Right atrium auricular region (tissue), 2 donors: ENCODE results near the gene PALM2AKAP2. TPM values are rescaled to one million over a fixed set of nuclear protein-coding genes. Genes with fewer than 3 reads are reported as not detected.

Source experiments
- DNase-seq: peaks from one replicate; pipeline ENCODE4 v3.0.0-alpha.2; 2019; ENCODE audit warnings: low spot score
- H3K27ac ChIP-seq, 2 donors: fragments of 200-600 bp; sonication (generic); 1 replicate in 1 of 2; 2 replicates in 1 of 2; pipeline ENCODE4 v1.5.1; 2016 to 2019
- H3K27me3 ChIP-seq, 2 donors: fragments of 200-600 bp; sonication (generic); one replicate each; pipeline versions ENCODE4 v1.5.1 to v1.6.0; 2017 to 2019
- H3K36me3 ChIP-seq: fragments of 200-600 bp; sonication (generic); one replicate; pipeline ENCODE4 v1.5.1; 2016
- H3K4me1 ChIP-seq, 2 donors: fragments of 200-600 bp; sonication (generic); one replicate each; pipeline versions ENCODE4 v1.5.1 to v1.6.0; 2017 to 2019
- H3K4me3 ChIP-seq, 2 donors: fragments of 200-600 bp; sonication (generic); 1 replicate in 1 of 2; 2 replicates in 1 of 2; pipeline ENCODE4 v1.5.1; 2017 to 2019; ENCODE audit warnings: mild to moderate bottlenecking in 1 of 2, moderate library complexity in 1 of 2
- H3K9me3 ChIP-seq, 2 donors: fragments of 200-600 bp; sonication (generic); one replicate each; pipeline ENCODE4 v1.5.1; 2019
- CTCF ChIP-seq, 2 donors: fragments of 200-600 bp; sonication (generic); IDR thresholded peaks; one replicate each; pipeline ENCODE4 v1.5.1; 2019; ENCODE audit warnings: antibody characterized with exemption in 2 of 2
- total RNA-seq, 2 donors: library from RNA; depleted of rRNA; stranded (reverse); fragments of >200 nt; gene quantifications; one replicate each; pipeline ENCODE4 v1.1.0, GENCODE V29; 2016

Gene PALM2AKAP2
- total RNA-seq: 10 to 100 TPM; 56.6 to 61.1 TPM

GRCh38 chr9:109779711-109780452 is at the start of gene PALM2AKAP2:
Gene PALM2AKAP2, plus strand, starts transcription at chr9:109780198. Its CDS starts 291 bp downstream, at chr9:109780489.
- Histone ChIP-seq H3K9me3 (no peaks in the 10 kb centered on the region), H3K4me1 (peaks cover 0 to 13% of the 10 kb centered on the region in 2 donors), H3K4me3 (peak within 1 kb of the TSS; percentile 70 to 72), H3K27ac (peak within 1 kb of the TSS; percentile 86 to 90), H3K27me3 (no peaks in the 10 kb centered on the region), H3K36me3 (no peaks in the 10 kb centered on the region)
- TF ChIP-seq CTCF (IDR thresholded peaks at IDR 0.05): peak; percentile 30 to 67
- DNase-seq: no peak

- Histone ChIP-seq H3K9me3 (no peaks in the 10 kb centered on the region), H3K27ac (no peak overlapping the region), H3K4me1 (no peaks in the 10 kb centered on the region), H3K36me3 (no peaks in the 10 kb centered on the region), H3K27me3 (no peaks in the 10 kb centered on the region), H3K4me3 (no peak overlapping the region)
- no peak for TF ChIP-seq CTCF (IDR thresholded peaks at IDR 0.05)
- DNase-seq: no peak
Observed at GRCh38 chr9:109730228-109730627, 49.8 kb upstream of the PALM2AKAP2 start.

GRCh38 chr9:109733690-109734089 is 46.3 kb upstream of the PALM2AKAP2 start:
- Histone ChIP-seq H3K36me3 (no peaks in the 10 kb centered on the region), H3K9me3 (no peaks in the 10 kb centered on the region), H3K4me1 (no peaks in the 10 kb centered on the region), H3K27ac (no peak overlapping the region), H3K27me3 (no peaks in the 10 kb centered on the region), H3K4me3 (no peak overlapping the region)
- TF ChIP-seq CTCF (IDR thresholded peaks at IDR 0.05): no peak
- no peak for DNase-seq

GRCh38 chr9:109734814-109735213 is 45.2 kb upstream of the PALM2AKAP2 start:
- DNase-seq: no peak
- H3K36me3 ChIP-seq: no peaks in the 10 kb centered on the region
- no peaks in the 10 kb centered on the region for H3K4me1 ChIP-seq
- TF ChIP-seq CTCF (IDR thresholded peaks at IDR 0.05): no peak
- H3K4me3 ChIP-seq: no peak overlapping the region
- H3K27me3 ChIP-seq: no peaks in the 10 kb centered on the region
- H3K27ac ChIP-seq: no peak overlapping the region
- no peaks in the 10 kb centered on the region for H3K9me3 ChIP-seq

GRCh38 chr9:109735801-109736200 is 44.2 kb upstream of the PALM2AKAP2 start:
- no peaks in the 10 kb centered on the region for H3K4me1 ChIP-seq
- H3K36me3 ChIP-seq: no peaks in the 10 kb centered on the region
- H3K4me3 ChIP-seq: no peak overlapping the region
- no peaks in the 10 kb centered on the region for H3K9me3 ChIP-seq
- no peak overlapping the region for H3K27ac ChIP-seq
- DNase-seq: no peak
- TF ChIP-seq CTCF (IDR thresholded peaks at IDR 0.05): no peak
- no peaks in the 10 kb centered on the region for H3K27me3 ChIP-seq

GRCh38 chr9:109737295-109737694 is 42.7 kb upstream of the PALM2AKAP2 start:
- no peaks in the 10 kb centered on the region for H3K4me1 ChIP-seq
- no peaks in the 10 kb centered on the region for H3K9me3 ChIP-seq
- no peaks in the 10 kb centered on the region for H3K36me3 ChIP-seq
- H3K27me3 ChIP-seq: no peaks in the 10 kb centered on the region
- no peak overlapping the region for H3K4me3 ChIP-seq
- no peak for DNase-seq
- no peak overlapping the region for H3K27ac ChIP-seq
- TF ChIP-seq CTCF (IDR thresholded peaks at IDR 0.05): no peak
